Measurements from ENCODE around the gene ABR. TPM values are rescaled to one million over a fixed set of nuclear protein-coding genes. Genes with fewer than 3 reads are reported as not detected.
"Not testable (repeated sequence)": the region's sequence is repeated elsewhere in the genome, so short reads cannot be mapped to it uniquely, and the experiment has no call there.

Gene ABR
- total RNA-seq, 1 donor = 112 TPM

DNA sequence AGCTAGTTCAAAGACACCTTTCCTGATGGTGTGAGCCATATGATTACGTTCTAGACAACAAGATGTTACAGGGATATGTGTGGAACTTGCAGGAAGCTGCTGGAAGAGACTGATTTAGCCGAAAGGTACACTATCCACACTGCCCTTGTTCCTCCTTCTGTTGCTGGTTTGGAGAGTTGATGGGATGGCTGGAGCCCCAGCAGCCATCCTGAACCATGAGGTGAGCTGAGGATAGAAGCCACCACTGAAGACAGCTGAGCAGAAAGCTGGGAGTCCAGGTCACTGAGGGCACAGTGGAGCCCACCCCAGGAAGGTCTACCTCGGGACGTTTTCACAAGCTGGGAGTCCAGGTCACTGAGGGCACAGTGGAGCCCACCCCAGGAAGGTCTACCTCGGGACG, 51.3 kb downstream of the ABR start:
- H3K27me3 ChIP-seq (ENCODE audit: insufficient read depth, low read length); H3K4me3 ChIP-seq (ENCODE audit: low read length); H3K4me1 ChIP-seq (ENCODE audit: insufficient read depth, low read length); H3K9me3 ChIP-seq (ENCODE audit: low read depth, low read length): not testable (repeated sequence)

DNA sequence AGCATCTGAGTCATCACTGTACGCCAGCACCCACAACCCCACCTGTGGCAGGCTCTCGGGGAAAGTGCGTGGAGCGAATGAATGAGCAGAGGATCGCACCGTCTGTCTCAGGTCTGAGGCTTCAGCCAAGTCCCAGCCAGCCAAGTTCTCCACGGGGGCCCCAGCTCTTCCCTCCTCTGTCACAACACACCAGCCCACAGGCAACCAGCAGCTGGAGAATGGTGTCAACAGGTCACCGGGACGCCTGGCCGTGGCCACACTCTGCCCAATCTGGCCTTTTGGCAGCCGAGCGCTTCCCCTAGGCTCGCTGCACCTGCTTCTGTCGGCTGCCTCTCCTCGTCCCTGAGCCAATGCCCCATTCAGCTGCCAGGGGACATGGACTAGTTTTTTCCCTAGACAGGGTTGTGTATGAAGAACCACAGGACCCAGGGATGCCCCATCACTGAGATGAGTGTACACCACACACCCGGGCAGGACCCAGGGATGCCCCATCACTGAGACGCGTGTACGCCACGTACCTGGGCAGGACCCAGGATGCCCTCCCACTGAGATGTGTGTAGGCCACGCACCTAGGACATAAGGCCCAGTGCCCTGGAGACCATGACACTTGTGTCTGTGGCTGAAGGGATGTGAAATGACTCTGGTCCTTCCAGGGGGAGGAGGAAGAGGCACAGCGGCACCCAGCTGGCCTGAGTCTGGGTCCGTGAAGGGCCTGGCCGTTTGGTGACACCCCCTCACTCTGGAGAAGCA, 52.8 kb downstream of the ABR start:
- Histone ChIP-seq H3K9me3 (ENCODE audit: low read depth, low read length) (no peaks in the 10 kb centered on the region), H3K27me3 (ENCODE audit: insufficient read depth, low read length) (no peaks in the 10 kb centered on the region), H3K4me3 (ENCODE audit: low read length) (no peak overlapping the region), H3K4me1 (ENCODE audit: insufficient read depth, low read length) (peaks cover 16% of the 10 kb centered on the region)

DNA sequence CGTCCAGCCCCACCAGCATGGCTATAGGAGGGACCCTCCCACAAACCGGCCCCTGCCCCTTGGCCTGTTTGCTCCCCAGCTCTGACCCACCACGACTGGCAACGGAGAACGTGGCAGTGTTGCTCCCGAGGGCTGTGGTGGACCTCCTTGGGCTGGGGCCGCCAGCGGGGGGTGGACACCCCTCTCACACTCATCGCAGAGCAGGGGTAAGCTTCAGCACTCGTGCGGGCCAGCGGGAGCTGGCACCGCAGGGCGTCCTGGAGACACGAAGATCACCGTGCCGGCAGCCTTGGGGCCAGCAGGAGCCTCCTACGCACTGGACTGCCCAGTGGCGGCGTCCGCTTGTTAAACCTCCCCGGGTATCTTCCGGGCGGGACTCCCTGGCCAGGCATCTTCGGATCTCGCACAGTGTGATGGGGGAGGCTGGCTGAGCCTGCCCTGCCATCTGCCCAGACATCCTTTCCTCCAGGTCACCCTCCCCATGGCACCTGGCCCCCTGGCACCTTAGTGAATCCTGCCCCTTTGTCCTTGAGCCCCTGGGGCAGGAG, 53.5 kb downstream of the ABR start:
- H3K4me1 ChIP-seq (ENCODE audit: insufficient read depth, low read length) = peaks cover 23% of the 10 kb centered on the region
- H3K4me3 ChIP-seq (ENCODE audit: low read length) = no peak overlapping the region
- H3K27me3 ChIP-seq (ENCODE audit: insufficient read depth, low read length) = no peaks in the 10 kb centered on the region
- H3K9me3 ChIP-seq (ENCODE audit: low read depth, low read length) = no peaks in the 10 kb centered on the region

DNA sequence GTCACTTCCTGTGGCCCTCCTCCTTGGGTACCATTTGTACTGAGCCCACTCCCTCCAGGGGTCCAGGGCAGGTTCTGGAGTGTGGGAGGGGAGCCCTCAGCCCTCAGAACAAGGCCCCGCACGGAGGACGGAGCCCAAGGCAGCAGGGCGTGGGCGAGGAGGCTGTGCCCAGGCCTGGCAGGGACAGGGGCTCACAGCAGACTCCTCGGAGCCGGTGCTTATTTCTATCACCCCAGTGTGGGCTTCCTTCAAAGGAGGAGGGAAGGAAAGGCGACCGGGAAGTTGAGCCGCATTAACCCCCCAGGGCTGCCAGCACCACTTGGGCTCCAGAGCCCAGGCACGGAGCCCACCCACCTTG, 54.0 kb downstream of the ABR start:
- Histone ChIP-seq H3K27me3 (ENCODE audit: insufficient read depth, low read length) (no peaks in the 10 kb centered on the region), H3K9me3 (ENCODE audit: low read depth, low read length) (no peaks in the 10 kb centered on the region), H3K4me3 (ENCODE audit: low read length) (no peak overlapping the region), H3K4me1 (ENCODE audit: insufficient read depth, low read length) (peaks cover 23% of the 10 kb centered on the region)

DNA sequence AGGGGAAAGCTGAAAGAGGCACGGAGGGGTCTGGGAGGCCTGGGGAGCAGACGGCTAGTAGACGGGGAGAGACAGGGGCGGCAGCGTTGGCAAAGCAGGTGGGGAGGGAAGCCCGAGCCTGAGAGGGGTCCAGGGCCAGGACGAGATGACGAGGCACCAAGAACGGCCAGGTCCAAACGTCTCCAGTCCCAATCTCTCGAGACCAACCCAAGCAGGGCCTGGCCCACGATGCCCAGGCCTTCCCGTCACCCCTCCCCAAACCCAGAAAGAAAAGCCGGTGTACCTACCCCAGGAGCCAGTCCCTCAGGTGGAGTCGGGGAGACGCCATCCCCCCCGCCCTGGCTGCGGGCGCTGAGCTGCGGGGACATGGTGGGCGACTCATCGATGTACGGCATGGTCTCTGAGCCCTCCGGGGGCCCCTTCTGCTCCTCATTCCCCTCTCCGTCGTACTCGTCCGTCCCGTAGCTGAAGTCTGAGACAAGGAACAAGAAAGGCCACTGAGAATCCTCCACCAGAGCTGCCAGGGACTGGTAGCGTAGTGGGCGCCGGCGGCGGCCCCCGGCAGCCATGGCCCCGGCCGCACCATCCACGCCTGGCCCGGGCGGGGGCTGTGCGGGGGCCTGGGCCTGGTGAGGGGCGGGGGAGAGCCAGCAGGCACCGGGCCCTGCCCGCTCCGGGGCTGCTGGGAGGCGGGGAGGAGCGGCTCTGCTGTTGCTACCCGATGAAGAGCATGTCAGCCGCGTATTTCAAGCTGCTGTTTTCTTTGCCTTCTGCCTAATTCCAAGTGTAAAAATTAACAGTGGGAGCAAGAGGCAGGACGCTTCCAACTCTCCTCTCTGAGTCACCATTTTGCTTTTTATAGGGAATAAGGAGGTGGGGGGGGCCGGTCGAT, 54.6 kb downstream of the ABR start:
- Histone ChIP-seq H3K4me3 (ENCODE audit: low read length) (no peak overlapping the region), H3K4me1 (ENCODE audit: insufficient read depth, low read length) (peaks cover 23% of the 10 kb centered on the region), H3K27me3 (ENCODE audit: insufficient read depth, low read length) (no peaks in the 10 kb centered on the region), H3K9me3 (ENCODE audit: low read depth, low read length) (no peaks in the 10 kb centered on the region)

DNA sequence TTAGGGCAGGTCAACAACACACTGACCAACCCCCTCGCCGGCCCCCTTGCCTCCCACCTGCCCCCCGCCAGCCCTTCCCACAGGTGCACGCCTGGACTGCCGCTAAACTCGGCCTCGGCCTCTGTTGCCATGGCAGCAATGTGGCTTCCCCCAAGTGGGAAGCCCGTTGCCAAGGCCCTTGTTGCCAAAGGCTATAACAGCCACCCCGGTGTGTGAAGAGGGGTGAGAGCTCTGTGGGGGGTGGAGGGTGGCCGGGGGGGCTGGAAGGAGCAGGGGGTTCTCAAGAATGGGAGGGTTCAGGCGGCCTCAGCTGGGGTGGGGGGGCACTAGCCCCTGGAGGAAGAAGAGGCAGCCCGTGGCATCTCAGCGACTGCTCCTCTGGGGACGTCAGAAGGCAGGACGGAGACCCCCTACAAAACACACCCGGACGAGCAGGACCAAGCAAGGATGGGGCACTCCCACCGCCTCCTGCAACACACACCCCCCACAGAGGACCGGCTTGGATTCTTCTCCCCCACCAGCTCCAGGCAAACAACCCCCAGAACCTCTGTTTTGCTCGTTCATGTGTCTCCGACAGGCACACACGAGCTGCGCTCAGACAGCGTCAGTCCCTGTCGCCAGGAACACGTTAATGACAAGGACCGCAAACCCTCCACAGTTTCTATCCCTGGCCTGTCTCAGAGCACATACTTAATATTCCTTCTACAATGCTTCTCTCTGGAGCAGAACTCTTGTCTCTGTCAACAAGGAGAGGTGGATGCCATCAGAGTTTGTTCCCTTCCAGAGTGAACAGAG, 55.7 kb downstream of the ABR start:
- Histone ChIP-seq H3K4me3 (ENCODE audit: low read length) (no peak overlapping the region), H3K27me3 (ENCODE audit: insufficient read depth, low read length) (no peaks in the 10 kb centered on the region), H3K4me1 (ENCODE audit: insufficient read depth, low read length) (peaks cover 23% of the 10 kb centered on the region), H3K9me3 (ENCODE audit: low read depth, low read length) (no peaks in the 10 kb centered on the region)

DNA sequence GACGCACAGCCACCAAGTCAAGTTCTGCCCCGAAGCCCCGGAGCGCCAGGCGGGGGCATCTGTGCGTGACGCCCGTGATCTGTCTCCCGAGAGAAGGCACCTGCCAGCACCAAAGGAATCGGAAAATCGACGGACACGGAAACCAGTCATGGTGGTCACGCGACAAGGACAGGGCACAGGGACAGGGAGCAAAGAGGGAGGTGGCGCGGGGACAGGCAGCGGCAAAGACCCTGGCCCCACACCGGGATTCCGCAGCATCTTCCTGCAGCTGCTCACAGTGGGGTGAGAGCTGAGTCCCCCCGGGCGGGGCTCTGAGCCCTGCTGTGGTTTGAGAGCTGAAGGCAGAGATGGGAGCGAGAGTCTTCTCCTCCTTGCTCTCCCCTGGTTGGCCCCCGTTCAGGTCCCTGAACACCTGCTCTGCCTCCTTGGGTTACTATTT, 56.4 kb downstream of the ABR start:
- H3K4me3 ChIP-seq (ENCODE audit: low read length) = no peak overlapping the region
- H3K9me3 ChIP-seq (ENCODE audit: low read depth, low read length) = no peaks in the 10 kb centered on the region
- H3K4me1 ChIP-seq (ENCODE audit: insufficient read depth, low read length) = peaks cover 23% of the 10 kb centered on the region
- H3K27me3 ChIP-seq (ENCODE audit: insufficient read depth, low read length) = no peaks in the 10 kb centered on the region

DNA sequence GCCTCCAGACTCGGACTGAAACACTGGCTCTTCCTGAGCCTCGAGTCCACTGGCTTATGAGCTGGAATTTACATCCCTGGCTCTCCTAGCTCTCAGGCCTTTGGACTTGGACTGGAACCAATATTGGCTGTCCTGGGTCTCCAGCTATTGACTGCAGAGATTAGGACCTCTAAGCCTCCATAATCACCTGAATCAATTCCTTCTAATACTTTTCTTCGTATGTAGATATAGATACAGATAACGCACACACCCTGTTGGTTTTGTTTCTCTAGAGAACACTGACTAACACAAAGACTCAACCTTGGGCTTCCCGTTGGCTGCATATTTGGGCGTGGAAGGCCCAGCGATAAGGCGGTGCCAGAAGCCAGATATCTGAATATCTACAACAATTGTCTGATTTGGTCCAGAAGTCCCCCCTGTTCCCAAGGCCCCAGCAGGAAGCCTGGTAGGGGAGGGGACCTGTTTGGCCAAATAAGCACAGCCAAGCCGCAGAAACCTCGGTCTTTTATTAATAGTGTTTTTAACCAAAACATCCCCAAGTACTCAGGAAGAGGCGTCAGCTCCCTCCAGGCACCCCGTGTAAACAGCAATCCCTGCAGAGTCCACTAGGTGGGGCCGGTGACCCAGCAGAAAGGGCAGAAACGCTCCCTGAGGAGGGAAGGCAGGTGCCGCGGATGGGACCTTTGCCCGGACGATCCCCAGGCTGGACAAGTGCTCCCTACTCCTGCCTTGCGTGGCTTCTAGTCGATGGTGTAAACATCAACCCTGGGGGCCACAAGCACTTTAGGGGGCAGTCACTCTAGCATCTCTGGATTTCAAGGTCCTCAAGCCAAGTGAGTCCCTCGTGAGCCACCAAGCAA, 57.0 kb downstream of the ABR start:
- no peak overlapping the region for H3K4me3 ChIP-seq (ENCODE audit: low read length)
- peaks cover 23% of the 10 kb centered on the region for H3K4me1 ChIP-seq (ENCODE audit: insufficient read depth, low read length)
- H3K27me3 ChIP-seq (ENCODE audit: insufficient read depth, low read length) = no peaks in the 10 kb centered on the region
- H3K9me3 ChIP-seq (ENCODE audit: low read depth, low read length) = no peaks in the 10 kb centered on the region

DNA sequence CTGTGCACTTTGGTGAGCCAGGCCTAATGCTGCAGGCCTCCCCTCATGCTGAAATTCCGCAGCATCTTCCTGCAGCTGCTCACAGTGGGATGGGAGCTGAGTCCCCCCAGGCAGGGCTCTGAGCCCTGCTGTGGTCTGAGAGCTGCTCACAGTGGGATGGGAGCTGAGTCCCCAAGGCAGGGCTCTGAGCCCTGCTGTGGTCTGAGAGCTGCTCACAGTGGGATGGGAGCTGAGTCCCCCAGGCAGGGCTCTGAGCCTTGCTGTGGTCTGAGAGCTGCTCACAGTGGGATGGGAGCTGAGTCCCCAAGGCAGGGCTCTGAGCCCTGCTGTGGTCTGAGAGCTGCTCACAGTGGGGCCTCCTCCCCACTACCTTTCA, 58.4 kb downstream of the ABR start:
- H3K9me3 ChIP-seq (ENCODE audit: low read depth, low read length); H3K4me3 ChIP-seq (ENCODE audit: low read length); H3K27me3 ChIP-seq (ENCODE audit: insufficient read depth, low read length): not testable (repeated sequence)
- H3K4me1 ChIP-seq (ENCODE audit: insufficient read depth, low read length) = peaks cover 23% of the 10 kb centered on the region

DNA sequence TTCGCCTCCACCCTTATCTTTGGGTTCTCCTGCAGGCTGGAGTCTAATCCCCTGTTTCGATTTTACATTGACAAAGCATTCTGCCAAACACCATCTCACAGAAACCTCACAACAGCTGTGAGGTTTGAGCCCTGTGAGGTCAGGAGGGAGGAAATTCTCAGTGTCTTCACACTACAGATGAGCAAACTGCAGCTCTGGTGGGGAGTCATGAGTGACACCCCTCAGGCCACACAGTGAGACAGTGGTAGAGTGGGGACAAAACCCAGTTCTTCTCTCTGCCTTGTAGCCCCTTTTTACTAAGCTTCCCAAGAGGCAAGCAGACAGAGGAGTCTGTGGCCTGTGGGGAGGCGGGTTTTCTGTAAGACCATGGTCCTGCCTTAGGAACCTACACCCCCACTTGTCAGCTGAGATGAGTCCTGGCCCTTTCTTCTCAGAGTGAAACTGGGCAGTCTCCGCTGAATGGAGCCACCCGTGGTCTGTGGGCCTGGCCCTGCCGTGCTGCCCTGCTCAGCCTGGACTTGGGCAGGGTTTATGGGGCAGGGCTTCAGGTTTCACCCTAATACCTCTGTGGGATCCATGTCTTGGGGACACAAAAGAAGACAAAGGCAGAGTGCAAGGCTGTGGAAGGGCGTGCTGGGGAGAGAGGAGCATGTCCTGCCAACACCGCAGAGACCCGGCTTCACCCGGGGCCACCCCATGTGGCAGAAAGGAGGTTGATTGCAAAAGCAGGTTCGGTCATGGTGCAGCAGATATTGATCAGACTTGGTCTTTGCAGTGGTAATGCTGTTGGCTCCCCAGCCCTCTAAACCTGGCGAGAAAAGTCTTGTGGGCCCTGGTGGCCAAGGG, 59.0 kb downstream of the ABR start:
- peaks cover 23% of the 10 kb centered on the region for H3K4me1 ChIP-seq (ENCODE audit: insufficient read depth, low read length)
- no peak overlapping the region for H3K4me3 ChIP-seq (ENCODE audit: low read length)
- no peaks in the 10 kb centered on the region for H3K9me3 ChIP-seq (ENCODE audit: low read depth, low read length)
- no peaks in the 10 kb centered on the region for H3K27me3 ChIP-seq (ENCODE audit: insufficient read depth, low read length)

DNA sequence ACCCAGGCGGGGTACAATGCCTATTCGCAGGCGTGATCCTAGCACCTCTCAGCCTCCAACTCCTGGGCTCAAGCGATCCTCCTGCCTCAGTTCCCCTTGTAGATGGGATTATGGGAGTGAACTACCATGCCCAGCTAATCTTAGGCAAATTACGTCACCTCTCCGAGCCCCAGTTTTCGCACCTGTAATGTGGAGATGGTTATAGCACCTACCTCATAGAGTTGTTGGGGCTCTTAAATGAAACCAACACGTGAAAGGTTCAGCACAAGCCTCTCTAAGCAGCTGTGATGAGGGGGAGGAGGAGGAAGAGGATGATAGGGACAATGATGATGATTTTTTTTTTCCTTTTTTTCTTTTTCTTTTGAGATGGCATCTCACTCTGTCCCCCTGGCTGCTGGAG, 59.9 kb downstream of the ABR start:
- Histone ChIP-seq H3K27me3 (ENCODE audit: insufficient read depth, low read length) (no peaks in the 10 kb centered on the region), H3K4me3 (ENCODE audit: low read length) (no peak overlapping the region), H3K4me1 (ENCODE audit: insufficient read depth, low read length) (peaks cover 31% of the 10 kb centered on the region), H3K9me3 (ENCODE audit: low read depth, low read length) (no peaks in the 10 kb centered on the region)

DNA sequence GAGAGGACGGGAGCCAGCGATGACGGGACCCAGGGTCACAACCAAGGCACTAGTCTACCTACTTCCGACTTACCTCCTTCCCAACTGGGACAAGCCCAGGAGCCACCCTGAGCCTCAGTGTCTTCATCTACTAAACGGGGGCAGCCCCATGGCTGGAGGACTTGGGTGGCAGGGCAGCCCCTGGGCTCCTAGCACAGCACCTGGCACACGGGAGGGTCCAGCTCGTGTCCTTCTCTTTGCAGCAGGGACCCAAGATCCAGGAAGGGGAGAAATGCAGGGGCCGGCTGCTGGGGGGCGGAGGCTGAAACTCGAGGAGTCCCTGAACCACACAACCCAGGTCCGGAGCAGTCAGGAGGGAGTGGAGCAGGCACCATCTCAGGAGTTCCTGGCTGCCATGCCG, 63.2 kb downstream of the ABR start:
- H3K4me3 ChIP-seq (ENCODE audit: low read length) = no peak overlapping the region
- H3K27me3 ChIP-seq (ENCODE audit: insufficient read depth, low read length) = no peaks in the 10 kb centered on the region
- H3K4me1 ChIP-seq (ENCODE audit: insufficient read depth, low read length) = peaks cover 42% of the 10 kb centered on the region
- no peaks in the 10 kb centered on the region for H3K9me3 ChIP-seq (ENCODE audit: low read depth, low read length)

DNA sequence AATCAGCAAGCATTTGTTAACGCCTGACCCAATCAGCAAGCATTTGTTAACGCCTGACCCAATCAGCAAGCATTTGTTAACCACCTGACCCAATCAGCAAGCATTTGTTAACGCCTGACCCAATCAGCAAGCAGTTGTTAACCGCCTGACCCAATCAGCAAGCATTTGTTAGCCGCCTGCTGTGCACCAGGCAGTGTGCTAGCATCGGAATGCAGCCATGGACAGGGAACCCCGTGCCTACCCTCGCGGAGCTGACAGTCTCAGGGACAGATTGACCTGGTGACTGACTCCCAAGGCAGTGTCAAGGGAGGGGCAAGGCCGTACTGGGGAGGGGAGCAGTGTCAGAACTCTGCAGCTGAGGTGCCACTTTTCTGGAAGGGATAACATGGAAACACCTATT, 66.9 kb downstream of the ABR start:
- Histone ChIP-seq H3K4me1 (ENCODE audit: insufficient read depth, low read length) (peaks cover 65% of the 10 kb centered on the region), H3K27me3 (ENCODE audit: insufficient read depth, low read length) (no peaks in the 10 kb centered on the region), H3K9me3 (ENCODE audit: low read depth, low read length) (no peaks in the 10 kb centered on the region), H3K4me3 (ENCODE audit: low read length) (no peak overlapping the region)
